Fibroblast of villous mesenchyme (primary cell): ENCODE measurements around the gene PRSS38. TPM values are rescaled to one million over a fixed set of nuclear protein-coding genes. Genes with fewer than 3 reads are reported as not detected.

ENCODE experiments used
- DNase-seq: peaks from one replicate; pipeline ENCODE4 v3.0.0-alpha.2; 2010; ENCODE audit warnings: low read depth
- H3K4me3 ChIP-seq: 2 replicates; pipeline ENCODE4 v1.5.1; 2011; ENCODE audit warnings: low read depth, mild to moderate bottlenecking, low read length
- total RNA-seq: library from RNA; depleted of rRNA; stranded (reverse); fragments of >200 nt; gene quantifications from 2 replicates; pipeline ENCODE4 v1.2.3, GENCODE V29; 2012
- TF ChIP-seq, protein P1 (sequence below): IDR thresholded peaks from 2 replicates; pipeline ENCODE4 v1.5.1; 2012; ENCODE audit warnings: low read depth, mild to moderate bottlenecking, low read length; ENCODE audit not compliant: insufficient read depth

The PRSS38 gene
- total RNA-seq, 1 donor, result not detected

DNA sequence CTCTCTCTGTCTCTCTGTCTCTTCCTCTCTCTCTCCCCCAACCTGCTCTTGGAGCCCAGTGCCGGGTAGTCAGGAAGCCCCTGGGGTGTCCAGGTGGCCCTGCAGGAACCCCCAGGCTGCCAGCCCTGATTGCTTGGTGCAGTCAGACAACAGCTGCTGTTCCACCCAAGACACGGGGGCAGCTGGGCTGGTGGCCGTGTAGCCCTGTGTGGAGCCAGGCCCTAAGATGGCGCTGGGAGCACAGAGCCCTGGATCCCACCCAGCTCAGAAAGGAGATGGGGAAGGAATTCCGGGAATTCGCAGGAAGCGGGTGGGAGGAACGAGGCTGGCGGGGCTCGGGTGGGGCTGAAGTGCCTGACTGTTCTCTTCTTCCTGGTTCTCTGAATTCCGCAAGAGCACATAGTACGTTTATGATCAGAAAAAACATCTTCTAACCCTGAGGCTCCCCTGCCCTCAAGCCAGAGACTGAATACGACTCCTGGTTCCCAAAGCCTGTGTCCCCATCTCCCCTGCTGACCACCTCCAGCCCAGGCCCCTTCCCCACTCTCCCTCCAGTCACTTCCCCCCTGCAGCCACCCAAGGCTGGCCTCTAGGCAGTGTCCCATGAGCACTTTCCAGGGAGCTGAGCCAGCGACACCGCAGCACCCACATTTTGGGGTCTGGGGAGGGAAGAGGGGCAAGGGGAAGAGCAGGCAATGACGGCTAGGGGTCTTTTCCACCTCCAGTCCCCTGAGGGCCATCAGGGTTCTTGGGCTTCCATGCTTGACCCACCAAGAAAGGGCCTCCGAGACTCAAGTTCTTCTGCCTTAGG, 77.2 kb downstream of the PRSS38 start:
- no peak for DNase-seq
- H3K4me3 ChIP-seq, result no peak overlapping the region
- TF ChIP-seq, protein P1, sequence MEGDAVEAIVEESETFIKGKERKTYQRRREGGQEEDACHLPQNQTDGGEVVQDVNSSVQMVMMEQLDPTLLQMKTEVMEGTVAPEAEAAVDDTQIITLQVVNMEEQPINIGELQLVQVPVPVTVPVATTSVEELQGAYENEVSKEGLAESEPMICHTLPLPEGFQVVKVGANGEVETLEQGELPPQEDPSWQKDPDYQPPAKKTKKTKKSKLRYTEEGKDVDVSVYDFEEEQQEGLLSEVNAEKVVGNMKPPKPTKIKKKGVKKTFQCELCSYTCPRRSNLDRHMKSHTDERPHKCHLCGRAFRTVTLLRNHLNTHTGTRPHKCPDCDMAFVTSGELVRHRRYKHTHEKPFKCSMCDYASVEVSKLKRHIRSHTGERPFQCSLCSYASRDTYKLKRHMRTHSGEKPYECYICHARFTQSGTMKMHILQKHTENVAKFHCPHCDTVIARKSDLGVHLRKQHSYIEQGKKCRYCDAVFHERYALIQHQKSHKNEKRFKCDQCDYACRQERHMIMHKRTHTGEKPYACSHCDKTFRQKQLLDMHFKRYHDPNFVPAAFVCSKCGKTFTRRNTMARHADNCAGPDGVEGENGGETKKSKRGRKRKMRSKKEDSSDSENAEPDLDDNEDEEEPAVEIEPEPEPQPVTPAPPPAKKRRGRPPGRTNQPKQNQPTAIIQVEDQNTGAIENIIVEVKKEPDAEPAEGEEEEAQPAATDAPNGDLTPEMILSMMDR, result no peak

DNA sequence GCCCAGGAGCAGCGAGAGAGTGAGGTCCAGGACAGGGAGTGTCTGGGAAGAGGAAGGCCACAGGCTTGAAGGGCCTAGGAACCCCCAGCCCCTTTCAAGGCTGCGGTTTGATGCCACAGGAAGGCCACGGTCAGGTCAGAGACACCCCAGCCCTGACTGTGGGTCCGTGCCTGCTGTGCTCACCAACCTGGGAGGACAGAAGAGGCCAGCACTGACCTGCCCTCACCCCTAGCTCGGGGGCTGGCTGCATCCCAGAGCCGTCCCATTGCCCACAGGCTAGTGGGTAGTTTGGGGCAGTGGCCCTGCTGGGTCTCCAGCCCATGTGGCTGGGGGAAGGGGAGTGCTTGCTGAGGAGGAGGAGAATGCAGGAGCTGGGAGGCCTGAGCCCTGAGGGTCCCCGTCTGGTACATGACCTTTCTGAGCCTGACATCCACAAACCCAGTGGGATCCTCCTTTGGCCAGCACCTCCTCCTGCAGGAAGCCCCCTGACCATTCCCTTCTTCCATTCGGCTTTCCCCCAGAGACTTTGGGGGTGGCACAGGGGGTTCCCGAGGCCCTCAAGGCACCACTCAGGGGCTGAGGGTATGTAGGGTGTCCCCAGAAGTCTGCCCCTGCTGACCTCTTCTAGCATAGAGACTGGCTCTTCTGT, 77.9 kb downstream of the PRSS38 start:
- TF ChIP-seq, protein P1, result no peak
- no peak for DNase-seq

DNA sequence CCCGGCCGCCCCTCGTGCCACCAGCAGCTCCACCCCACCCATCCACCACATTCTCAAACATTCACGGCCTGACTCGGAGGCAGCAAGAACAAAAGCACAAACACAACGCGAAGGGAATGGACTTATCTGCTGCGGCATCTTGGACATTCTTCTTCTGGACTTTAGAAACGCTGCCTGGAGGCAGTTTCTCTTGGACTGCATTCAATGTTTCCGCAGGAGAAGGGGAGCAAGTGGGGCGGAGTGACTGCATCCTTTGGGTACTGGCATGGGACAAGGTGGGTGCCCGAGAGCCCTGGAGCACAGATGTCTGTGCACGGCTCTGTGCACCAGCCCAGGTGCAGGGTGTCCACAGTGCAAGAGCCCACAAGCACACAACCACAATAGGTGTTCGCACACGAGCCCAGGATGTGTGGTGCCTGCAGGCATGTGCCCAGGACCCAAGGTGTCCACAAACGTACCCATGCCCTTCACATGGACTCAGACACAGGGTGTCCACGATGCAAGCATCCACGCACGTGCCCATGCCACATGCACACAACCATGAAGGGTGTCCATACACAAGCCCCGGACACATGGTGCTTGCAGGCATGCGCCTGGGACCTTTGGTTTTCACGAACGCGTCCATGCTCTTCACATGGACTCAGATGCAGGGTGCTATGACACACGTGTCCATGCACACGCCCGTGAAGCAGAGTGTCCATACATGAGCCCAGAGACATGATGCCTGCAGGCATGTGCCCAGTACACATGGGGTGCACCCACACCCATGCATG, 78.7 kb downstream of the PRSS38 start:
- H3K4me3 ChIP-seq, result no peak overlapping the region
- DNase-seq, result no peak
- TF ChIP-seq, protein P1, result no peak

More for the DNA sequence above, 77.9 kb downstream of the PRSS38 start:
- no peak overlapping the region for H3K4me3 ChIP-seq

DNA sequence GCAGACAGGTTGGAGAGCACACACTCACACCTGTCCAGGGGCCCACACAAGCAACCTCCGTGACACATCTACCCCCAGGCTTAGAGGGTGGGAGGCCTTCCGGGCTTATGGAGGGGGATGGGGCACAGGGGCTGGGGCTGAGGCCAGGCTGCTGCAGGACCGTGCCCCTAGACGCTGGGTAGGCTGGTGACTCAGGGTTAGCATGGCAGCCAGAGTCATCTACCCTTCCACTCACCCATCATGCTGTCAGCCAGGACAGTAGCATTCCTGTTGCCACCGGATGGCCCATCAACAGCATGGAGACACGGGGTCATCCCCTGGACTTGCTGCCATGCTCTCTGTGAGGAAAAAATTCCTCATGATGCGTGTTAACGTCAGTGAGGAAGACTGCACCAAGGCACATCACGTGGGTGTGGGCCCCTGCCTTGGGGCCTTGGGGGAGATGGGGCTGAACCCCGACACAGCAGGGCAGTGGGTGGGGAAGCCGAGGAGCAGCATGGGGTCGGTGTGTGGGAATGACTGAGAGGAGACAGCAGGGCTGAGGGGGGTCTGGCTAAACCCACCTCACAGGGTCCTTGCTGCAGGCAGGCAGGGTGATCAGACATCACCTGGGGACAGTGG, 79.5 kb downstream of the PRSS38 start:
- no peak for DNase-seq
- no peak overlapping the region for H3K4me3 ChIP-seq
- TF ChIP-seq, protein P1, result no peak

Other genes with a start within 250 kb of the PRSS38 start
- gene JMJD4, start 80.4 kb upstream of the PRSS38 start, total RNA-seq, result 25.5 and 32.5 TPM in 2 replicates
- gene SNAP47, start 80.2 kb upstream of the PRSS38 start, total RNA-seq, result 51.9 and 58.3 TPM in 2 replicates
- under 0.01 and 0.32 TPM in 2 replicates for gene WNT9A, start 132.3 kb downstream of the PRSS38 start, total RNA-seq
- gene WNT3A, start 191.3 kb downstream of the PRSS38 start, total RNA-seq, result not detected in 2 replicates